Omental fat pad (tissue), 4 donors: ENCODE results near the gene ASIC5. TPM values are rescaled to one million over a fixed set of nuclear protein-coding genes. Genes with fewer than 3 reads are reported as not detected.
A peak's percentile ranks its signal among the peaks of the same experiment; 100 is the strongest.
"Not testable (repeated sequence)": the region's sequence is repeated elsewhere in the genome, so short reads cannot be mapped to it uniquely, and the experiment has no call there.

ENCODE experiments used
- ATAC-seq: fragments of 150-250 bp; one replicate; pipeline ENCODE4 v1.9.1; 2016; ENCODE audit warnings: mild to moderate bottlenecking, moderate library complexity; ENCODE audit not compliant: low FRiP score
- DNase-seq: peaks from one replicate; pipeline ENCODE4 v3.0.0-alpha.2; 2019; ENCODE audit warnings: low spot score
- CTCF ChIP-seq, 3 donors: fragments of 450-650 bp; IDR thresholded peaks; one replicate each; pipeline ENCODE4 v1.5.1; 2016 to 2017; ENCODE audit warnings: antibody characterized with exemption in 3 of 3, mild to moderate bottlenecking in 3 of 3, moderate library complexity in 2 of 3
- total RNA-seq, 4 donors: library from RNA; depleted of rRNA; stranded (reverse); fragments of >200 nt; gene quantifications; one replicate each; pipeline ENCODE4 v1.1.0, GENCODE V29; 2016

Gene ASIC5
- total RNA-seq, 4 donors from 2014 or later = not detected

GRCh38 chr4:155906554-155907247, 40.6 kb upstream of the ASIC5 start:
- DNase-seq (no peak), ATAC-seq (no peak)
- no peak for TF ChIP-seq CTCF (IDR thresholded peaks at IDR 0.05)

- DNase-seq (no peak), ATAC-seq (no peak)
- TF ChIP-seq CTCF (IDR thresholded peaks at IDR 0.05) = no peak
Measured at GRCh38 chr4:155904331-155904730, 38.3 kb upstream of the ASIC5 start.

GRCh38 chr4:155903453-155903852, 37.4 kb upstream of the ASIC5 start, which contains the start of gene TDO2:
Gene TDO2, plus strand, starts transcription at chr4:155903696. Its CDS starts 63 bp downstream, at chr4:155903759.
- TF ChIP-seq CTCF (IDR thresholded peaks at IDR 0.05) = no peak
- DNase-seq = no peak

GRCh38 chr4:155901013-155901412, 34.9 kb upstream of the ASIC5 start:
- ATAC-seq (no peak), DNase-seq (no peak)
- TF ChIP-seq CTCF (IDR thresholded peaks at IDR 0.05) = no peak

More at GRCh38 chr4:155903453-155903852, 37.4 kb upstream of the ASIC5 start, which contains the start of gene TDO2:
- peak; percentile 56 for ATAC-seq

- TF ChIP-seq CTCF (IDR thresholded peaks at IDR 0.05) = no peak
- DNase-seq = no peak
- ATAC-seq = peak; percentile 48
Measured at GRCh38 chr4:155900381-155900780, 34.3 kb upstream of the ASIC5 start.

- no peak for ATAC-seq
- no peak for DNase-seq
Measured at GRCh38 chr4:155899891-155900290, 33.8 kb upstream of the ASIC5 start.

GRCh38 chr4:155898371-155898770, 32.3 kb upstream of the ASIC5 start:
- ATAC-seq = not testable (repeated sequence)

More at GRCh38 chr4:155899891-155900290, 33.8 kb upstream of the ASIC5 start:
- no peak for TF ChIP-seq CTCF (IDR thresholded peaks at IDR 0.05)

More at GRCh38 chr4:155898371-155898770, 32.3 kb upstream of the ASIC5 start:
- not testable (repeated sequence) for DNase-seq
